NB4 (cell line): ENCODE measurements around the gene SPPL2B.

Experiments
- CTCF ChIP-seq: IDR thresholded peaks from one replicate; pipeline ENCODE4 v1.5.1; 2012; ENCODE audit warnings: low read depth, low read length
- POLR2A ChIP-seq: IDR thresholded peaks from 2 replicates; pipeline ENCODE4 v1.6.1; 2011; ENCODE audit warnings: mild to moderate bottlenecking; ENCODE audit not compliant: insufficient read length; ENCODE audit errors: extremely low read depth
- TF ChIP-seq, protein P1 (sequence below): IDR thresholded peaks from 2 replicates; pipeline ENCODE4 v1.6.1; 2011; ENCODE audit warnings: low read depth, low read length

DNA sequence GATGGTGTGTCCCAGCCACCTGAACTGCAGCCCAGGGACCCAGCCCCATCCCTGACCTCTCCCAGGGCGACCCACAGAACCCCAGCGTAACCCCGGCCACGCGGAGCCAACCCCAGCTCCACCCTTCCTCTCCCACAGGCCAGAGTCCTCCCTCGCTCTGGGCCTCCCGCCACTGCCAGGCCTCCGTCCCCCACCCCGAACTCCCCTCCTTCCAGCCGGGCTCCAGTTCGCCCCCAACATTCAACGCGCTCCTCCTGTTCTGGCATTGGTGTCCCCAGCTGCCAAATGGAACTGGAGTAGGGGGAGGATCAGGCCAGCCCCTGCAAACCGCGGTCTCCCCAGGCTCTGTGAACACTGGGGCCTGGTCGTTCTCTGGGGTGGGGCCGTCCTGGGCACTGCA is 28.0 kb upstream of the SPPL2B start:
- TF ChIP-seq CTCF (no peak), POLR2A (no peak)
- TF ChIP-seq, protein P1, sequence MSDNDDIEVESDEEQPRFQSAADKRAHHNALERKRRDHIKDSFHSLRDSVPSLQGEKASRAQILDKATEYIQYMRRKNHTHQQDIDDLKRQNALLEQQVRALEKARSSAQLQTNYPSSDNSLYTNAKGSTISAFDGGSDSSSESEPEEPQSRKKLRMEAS = no peak
